H1 (cell line): Measurements from ENCODE around the gene P3R3URF.

ENCODE experiments used
- CTCF ChIP-seq, 3 experiments: IDR thresholded peaks; 1 replicate in 2 of 3; 2 replicates in 1 of 3; pipeline versions ENCODE4 v1.5.1 to v1.6.1; 2011; ENCODE audit warnings: low read length in 3 of 3, mild to moderate bottlenecking in 3 of 3, inconsistent platforms in 2 of 3, low read depth in 1 of 3, moderate library complexity in 1 of 3; ENCODE audit not compliant: insufficient read depth in 1 of 3; ENCODE audit errors: control extremely low read depth in 1 of 3
- EGR1 ChIP-seq: IDR thresholded peaks from 2 replicates; pipeline ENCODE4 v1.6.1; 2011; ENCODE audit warnings: low read depth, low read length, borderline replicate concordance
- EP300 ChIP-seq, 2 experiments: IDR thresholded peaks; 1 replicate in 1 of 2; 2 replicates in 1 of 2; pipeline ENCODE4 v1.6.1; 2011 to 2012; ENCODE audit warnings: low read depth in 2 of 2, low read length in 2 of 2, mild to moderate bottlenecking in 2 of 2, borderline replicate concordance in 1 of 2, inconsistent platforms in 1 of 2, moderate library complexity in 1 of 2
- GABPA ChIP-seq: IDR thresholded peaks from 2 replicates; pipeline ENCODE4 v1.6.1; 2011; ENCODE audit warnings: mild to moderate bottlenecking, low read length, moderate library complexity, borderline replicate concordance; ENCODE audit not compliant: insufficient read depth
- HDAC6 ChIP-seq: IDR thresholded peaks from one replicate; pipeline ENCODE4 v1.7.1; 2012; ENCODE audit warnings: low read depth, mild to moderate bottlenecking, inconsistent platforms, low read length, moderate library complexity
- MAX ChIP-seq: IDR thresholded peaks from 2 replicates; pipeline ENCODE4 v1.6.1; 2012; ENCODE audit warnings: inconsistent platforms
- POLR2AphosphoS5 ChIP-seq: IDR thresholded peaks from 2 replicates; pipeline ENCODE4 v1.6.1; 2011; ENCODE audit warnings: low read depth, low read length
- RAD21 ChIP-seq, 2 experiments: IDR thresholded peaks in 1 of 2; conservative IDR thresholded peaks in 1 of 2; 2 replicates each; pipeline ENCODE4 v1.6.1; 2011; ENCODE audit warnings: low read depth in 2 of 2, low read length in 2 of 2, improper control_type of control experiment in 1 of 2, inconsistent platforms in 1 of 2, mild to moderate bottlenecking in 1 of 2, moderate library complexity in 1 of 2
- RXRA ChIP-seq: IDR thresholded peaks from 2 replicates; pipeline ENCODE4 v1.6.1; 2011; ENCODE audit warnings: low read depth, mild to moderate bottlenecking, low read length, moderate library complexity; ENCODE audit not compliant: insufficient read depth
- SIN3A ChIP-seq, 2 experiments: IDR thresholded peaks in 1 of 2; conservative IDR thresholded peaks in 1 of 2; 2 replicates each; pipeline ENCODE4 v1.6.1; 2011 to 2012; ENCODE audit warnings: low read length in 2 of 2, improper control_type of control experiment in 1 of 2, low read depth in 1 of 2, mild to moderate bottlenecking in 1 of 2
- SRF ChIP-seq: IDR thresholded peaks from 2 replicates; pipeline ENCODE4 v1.6.1; 2011; ENCODE audit warnings: mild to moderate bottlenecking, low read depth, low read length, moderate library complexity
- TF ChIP-seq, protein P1 (sequence below): fragments of 300-600 bp; sonication (generic); IDR thresholded peaks from 2 replicates; pipeline ENCODE4 v1.7.1; 2012; ENCODE audit warnings: low read length, moderate library complexity, mild to moderate bottlenecking, inconsistent platforms; ENCODE audit not compliant: insufficient replicate concordance

GRCh38 chr1:46204406-46204742, 28.1 kb upstream of the P3R3URF start:
- TF ChIP-seq CTCF (IDR thresholded peaks at IDR 0.05; ENCODE audit: control extremely low read depth in 1 of 3, insufficient read depth in 1 of 3, low read depth in 1 of 3, low read length in 3 of 3) (no peak), RAD21 (IDR thresholded peaks at IDR 0.05 in 1 of 2, conservative IDR thresholded peaks at IDR 0.05 in 1 of 2; ENCODE audit: low read depth in 2 of 2, low read length in 2 of 2) (no peak), SIN3A (conservative IDR thresholded peaks at IDR 0.05 in 1 of 2, IDR thresholded peaks at IDR 0.05 in 1 of 2; ENCODE audit: low read depth in 1 of 2, low read length in 2 of 2) (no peak), POLR2AphosphoS5 (no peak), EGR1 (no peak), MAX (no peak), SRF (no peak), HDAC6 (no peak), EP300 (IDR thresholded peaks at IDR 0.05; ENCODE audit: borderline replicate concordance in 1 of 2, low read depth in 2 of 2, low read length in 2 of 2) (no peak), RXRA (no peak), GABPA (no peak)
- TF ChIP-seq, protein P1, sequence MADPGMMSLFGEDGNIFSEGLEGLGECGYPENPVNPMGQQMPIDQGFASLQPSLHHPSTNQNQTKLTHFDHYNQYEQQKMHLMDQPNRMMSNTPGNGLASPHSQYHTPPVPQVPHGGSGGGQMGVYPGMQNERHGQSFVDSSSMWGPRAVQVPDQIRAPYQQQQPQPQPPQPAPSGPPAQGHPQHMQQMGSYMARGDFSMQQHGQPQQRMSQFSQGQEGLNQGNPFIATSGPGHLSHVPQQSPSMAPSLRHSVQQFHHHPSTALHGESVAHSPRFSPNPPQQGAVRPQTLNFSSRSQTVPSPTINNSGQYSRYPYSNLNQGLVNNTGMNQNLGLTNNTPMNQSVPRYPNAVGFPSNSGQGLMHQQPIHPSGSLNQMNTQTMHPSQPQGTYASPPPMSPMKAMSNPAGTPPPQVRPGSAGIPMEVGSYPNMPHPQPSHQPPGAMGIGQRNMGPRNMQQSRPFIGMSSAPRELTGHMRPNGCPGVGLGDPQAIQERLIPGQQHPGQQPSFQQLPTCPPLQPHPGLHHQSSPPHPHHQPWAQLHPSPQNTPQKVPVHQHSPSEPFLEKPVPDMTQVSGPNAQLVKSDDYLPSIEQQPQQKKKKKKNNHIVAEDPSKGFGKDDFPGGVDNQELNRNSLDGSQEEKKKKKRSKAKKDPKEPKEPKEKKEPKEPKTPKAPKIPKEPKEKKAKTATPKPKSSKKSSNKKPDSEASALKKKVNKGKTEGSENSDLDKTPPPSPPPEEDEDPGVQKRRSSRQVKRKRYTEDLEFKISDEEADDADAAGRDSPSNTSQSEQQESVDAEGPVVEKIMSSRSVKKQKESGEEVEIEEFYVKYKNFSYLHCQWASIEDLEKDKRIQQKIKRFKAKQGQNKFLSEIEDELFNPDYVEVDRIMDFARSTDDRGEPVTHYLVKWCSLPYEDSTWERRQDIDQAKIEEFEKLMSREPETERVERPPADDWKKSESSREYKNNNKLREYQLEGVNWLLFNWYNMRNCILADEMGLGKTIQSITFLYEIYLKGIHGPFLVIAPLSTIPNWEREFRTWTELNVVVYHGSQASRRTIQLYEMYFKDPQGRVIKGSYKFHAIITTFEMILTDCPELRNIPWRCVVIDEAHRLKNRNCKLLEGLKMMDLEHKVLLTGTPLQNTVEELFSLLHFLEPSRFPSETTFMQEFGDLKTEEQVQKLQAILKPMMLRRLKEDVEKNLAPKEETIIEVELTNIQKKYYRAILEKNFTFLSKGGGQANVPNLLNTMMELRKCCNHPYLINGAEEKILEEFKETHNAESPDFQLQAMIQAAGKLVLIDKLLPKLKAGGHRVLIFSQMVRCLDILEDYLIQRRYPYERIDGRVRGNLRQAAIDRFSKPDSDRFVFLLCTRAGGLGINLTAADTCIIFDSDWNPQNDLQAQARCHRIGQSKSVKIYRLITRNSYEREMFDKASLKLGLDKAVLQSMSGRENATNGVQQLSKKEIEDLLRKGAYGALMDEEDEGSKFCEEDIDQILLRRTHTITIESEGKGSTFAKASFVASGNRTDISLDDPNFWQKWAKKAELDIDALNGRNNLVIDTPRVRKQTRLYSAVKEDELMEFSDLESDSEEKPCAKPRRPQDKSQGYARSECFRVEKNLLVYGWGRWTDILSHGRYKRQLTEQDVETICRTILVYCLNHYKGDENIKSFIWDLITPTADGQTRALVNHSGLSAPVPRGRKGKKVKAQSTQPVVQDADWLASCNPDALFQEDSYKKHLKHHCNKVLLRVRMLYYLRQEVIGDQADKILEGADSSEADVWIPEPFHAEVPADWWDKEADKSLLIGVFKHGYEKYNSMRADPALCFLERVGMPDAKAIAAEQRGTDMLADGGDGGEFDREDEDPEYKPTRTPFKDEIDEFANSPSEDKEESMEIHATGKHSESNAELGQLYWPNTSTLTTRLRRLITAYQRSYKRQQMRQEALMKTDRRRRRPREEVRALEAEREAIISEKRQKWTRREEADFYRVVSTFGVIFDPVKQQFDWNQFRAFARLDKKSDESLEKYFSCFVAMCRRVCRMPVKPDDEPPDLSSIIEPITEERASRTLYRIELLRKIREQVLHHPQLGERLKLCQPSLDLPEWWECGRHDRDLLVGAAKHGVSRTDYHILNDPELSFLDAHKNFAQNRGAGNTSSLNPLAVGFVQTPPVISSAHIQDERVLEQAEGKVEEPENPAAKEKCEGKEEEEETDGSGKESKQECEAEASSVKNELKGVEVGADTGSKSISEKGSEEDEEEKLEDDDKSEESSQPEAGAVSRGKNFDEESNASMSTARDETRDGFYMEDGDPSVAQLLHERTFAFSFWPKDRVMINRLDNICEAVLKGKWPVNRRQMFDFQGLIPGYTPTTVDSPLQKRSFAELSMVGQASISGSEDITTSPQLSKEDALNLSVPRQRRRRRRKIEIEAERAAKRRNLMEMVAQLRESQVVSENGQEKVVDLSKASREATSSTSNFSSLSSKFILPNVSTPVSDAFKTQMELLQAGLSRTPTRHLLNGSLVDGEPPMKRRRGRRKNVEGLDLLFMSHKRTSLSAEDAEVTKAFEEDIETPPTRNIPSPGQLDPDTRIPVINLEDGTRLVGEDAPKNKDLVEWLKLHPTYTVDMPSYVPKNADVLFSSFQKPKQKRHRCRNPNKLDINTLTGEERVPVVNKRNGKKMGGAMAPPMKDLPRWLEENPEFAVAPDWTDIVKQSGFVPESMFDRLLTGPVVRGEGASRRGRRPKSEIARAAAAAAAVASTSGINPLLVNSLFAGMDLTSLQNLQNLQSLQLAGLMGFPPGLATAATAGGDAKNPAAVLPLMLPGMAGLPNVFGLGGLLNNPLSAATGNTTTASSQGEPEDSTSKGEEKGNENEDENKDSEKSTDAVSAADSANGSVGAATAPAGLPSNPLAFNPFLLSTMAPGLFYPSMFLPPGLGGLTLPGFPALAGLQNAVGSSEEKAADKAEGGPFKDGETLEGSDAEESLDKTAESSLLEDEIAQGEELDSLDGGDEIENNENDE: no peak
